Vagina (tissue), 2 donors: ENCODE measurements around the gene SERPINF2. TPM values are rescaled to one million over a fixed set of nuclear protein-coding genes. Genes with fewer than 3 reads are reported as not detected.

ENCODE experiments used
- DNase-seq, 2 donors: peaks; one replicate each; pipeline ENCODE4 v3.0.0-alpha.2; 2017; ENCODE audit errors: extremely low spot score in 2 of 2
- H3K27ac ChIP-seq: fragments of 200-600 bp; sonication (generic); one replicate; pipeline ENCODE4 v1.5.1; 2019
- H3K27me3 ChIP-seq: fragments of 200-600 bp; sonication (generic); one replicate; pipeline ENCODE4 v1.5.1; 2019
- H3K36me3 ChIP-seq, 2 donors: fragments of 200-600 bp; sonication (generic); one replicate each; pipeline ENCODE4 v1.5.1; 2017 to 2019
- H3K4me1 ChIP-seq: fragments of 200-600 bp; sonication (generic); one replicate; pipeline ENCODE4 v1.5.1; 2019
- H3K4me3 ChIP-seq, 2 donors: fragments of 200-600 bp; sonication (generic); 1 replicate in 1 of 2; 2 replicates in 1 of 2; pipeline ENCODE4 v1.5.1; 2016 to 2019
- H3K9me3 ChIP-seq: fragments of 200-600 bp; sonication (generic); one replicate; pipeline ENCODE4 v1.5.1; 2019
- POLR2A ChIP-seq, 2 donors: fragments of 450-650 bp; IDR thresholded peaks; one replicate each; pipeline ENCODE4 v1.6.1; 2017; ENCODE audit warnings: antibody characterized with exemption in 2 of 2, mild to moderate bottlenecking in 2 of 2, moderate library complexity in 2 of 2
- POLR2AphosphoS5 ChIP-seq, 2 donors: sonication (generic); formaldehyde crosslinking; IDR thresholded peaks; one replicate each; pipeline ENCODE4 v1.9.0; 2017; ENCODE audit warnings: antibody characterized with exemption in 2 of 2, mild to moderate bottlenecking in 2 of 2, low read depth in 1 of 2; ENCODE audit not compliant: insufficient read depth in 1 of 2
- intact Hi-C: fragments of 100-400 bp; cut with DNase I; formaldehyde crosslinking; loops from one replicate; pipeline ENCODE4 v1.15.1; 2023
- total RNA-seq: library from RNA; depleted of rRNA; stranded (reverse); fragments of >200 nt; gene quantifications from one replicate; pipeline ENCODE4 v1.2.3, GENCODE V29; 2016
- TF ChIP-seq, protein P1 (sequence below), 3 experiments: fragments of 450-650 bp in 2 of 3; fragments of 200-600 bp in 1 of 3; sonication (generic) in 1 of 3; IDR thresholded peaks; one replicate each; pipeline ENCODE4 v1.5.1; 2017 to 2019; ENCODE audit warnings: antibody characterized with exemption in 3 of 3, mild to moderate bottlenecking in 2 of 3, moderate library complexity in 2 of 3

The SERPINF2 gene
- total RNA-seq, 1 donor from 2014 or later = 23.8 TPM

DNA sequence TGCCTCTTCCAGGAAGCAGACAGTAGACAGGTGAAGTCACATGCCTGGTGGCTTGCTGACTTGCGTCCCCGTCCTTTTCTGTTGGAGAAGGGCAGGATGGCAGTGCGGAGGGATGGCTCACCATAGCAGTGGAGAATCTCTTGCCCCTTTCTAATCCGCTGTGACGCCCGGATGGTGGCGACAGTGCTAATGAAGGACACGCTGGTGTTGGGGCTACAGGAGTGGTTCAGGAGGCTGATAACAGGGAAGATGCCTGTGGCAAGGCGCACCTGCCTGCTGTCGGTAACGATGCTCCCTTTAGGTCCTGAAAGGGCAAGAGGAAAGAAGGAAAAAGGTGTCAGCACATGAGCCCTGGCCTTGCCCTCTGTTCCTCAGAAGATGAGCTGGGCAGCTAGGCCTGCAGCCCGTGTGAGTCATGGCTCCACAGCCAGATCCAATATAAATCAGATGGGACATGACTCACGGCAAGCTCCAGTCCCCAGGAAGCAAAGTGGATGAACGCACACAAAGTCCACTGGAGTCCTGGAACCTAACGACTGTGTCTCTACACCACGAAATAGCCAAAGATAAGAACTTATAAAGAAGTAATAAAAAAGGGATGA is 44.7 kb downstream of the SERPINF2 start:
- Histone ChIP-seq H3K4me3 (no peak overlapping the region), H3K27ac (peak overlapping the region; percentile 85), H3K27me3 (no peaks in the 10 kb centered on the region), H3K9me3 (no peaks in the 10 kb centered on the region), H3K4me1 (peaks cover 46% of the 10 kb centered on the region), H3K36me3 (no peaks in the 10 kb centered on the region)
- intact Hi-C loops = loop anchor here (5.0 kb wide), 1 partner anchor 120 kb away; no protein-coding TSS in a partner anchor
- TF ChIP-seq, protein P1, sequence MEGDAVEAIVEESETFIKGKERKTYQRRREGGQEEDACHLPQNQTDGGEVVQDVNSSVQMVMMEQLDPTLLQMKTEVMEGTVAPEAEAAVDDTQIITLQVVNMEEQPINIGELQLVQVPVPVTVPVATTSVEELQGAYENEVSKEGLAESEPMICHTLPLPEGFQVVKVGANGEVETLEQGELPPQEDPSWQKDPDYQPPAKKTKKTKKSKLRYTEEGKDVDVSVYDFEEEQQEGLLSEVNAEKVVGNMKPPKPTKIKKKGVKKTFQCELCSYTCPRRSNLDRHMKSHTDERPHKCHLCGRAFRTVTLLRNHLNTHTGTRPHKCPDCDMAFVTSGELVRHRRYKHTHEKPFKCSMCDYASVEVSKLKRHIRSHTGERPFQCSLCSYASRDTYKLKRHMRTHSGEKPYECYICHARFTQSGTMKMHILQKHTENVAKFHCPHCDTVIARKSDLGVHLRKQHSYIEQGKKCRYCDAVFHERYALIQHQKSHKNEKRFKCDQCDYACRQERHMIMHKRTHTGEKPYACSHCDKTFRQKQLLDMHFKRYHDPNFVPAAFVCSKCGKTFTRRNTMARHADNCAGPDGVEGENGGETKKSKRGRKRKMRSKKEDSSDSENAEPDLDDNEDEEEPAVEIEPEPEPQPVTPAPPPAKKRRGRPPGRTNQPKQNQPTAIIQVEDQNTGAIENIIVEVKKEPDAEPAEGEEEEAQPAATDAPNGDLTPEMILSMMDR (IDR thresholded peaks at IDR 0.05) = no peak
- peak; percentile 72 to 89 for TF ChIP-seq POLR2AphosphoS5 (IDR thresholded peaks at IDR 0.05; ENCODE audit: insufficient read depth in 1 of 2, low read depth in 1 of 2)
- no peak for TF ChIP-seq POLR2A (IDR thresholded peaks at IDR 0.05)
- DNase-seq = no peak

DNA sequence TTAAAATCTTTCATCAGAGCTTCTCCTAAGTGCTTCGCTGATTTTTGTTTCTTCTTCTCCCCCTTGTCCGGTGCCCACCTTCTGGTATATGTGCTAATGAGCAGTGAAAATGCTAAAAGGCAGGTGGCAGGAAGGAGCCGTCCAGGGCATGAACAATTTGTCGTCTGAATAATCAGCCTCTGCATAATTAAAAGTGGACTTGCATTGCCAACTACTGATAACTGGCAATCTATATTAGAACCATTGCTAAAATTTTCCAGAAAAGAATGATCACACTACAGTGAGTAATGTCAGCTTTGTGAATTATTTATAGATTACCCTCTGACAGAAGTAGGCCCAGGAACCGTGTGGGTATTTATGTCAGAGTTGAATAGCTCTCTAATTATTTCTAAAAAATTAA is 47.3 kb downstream of the SERPINF2 start:
- TF ChIP-seq POLR2A (IDR thresholded peaks at IDR 0.05) = no peak
- TF ChIP-seq POLR2AphosphoS5 (IDR thresholded peaks at IDR 0.05; ENCODE audit: insufficient read depth in 1 of 2, low read depth in 1 of 2) = no peak
- TF ChIP-seq, protein P1 (IDR thresholded peaks at IDR 0.05) = no peak
- Histone ChIP-seq H3K27me3 (no peaks in the 10 kb centered on the region), H3K4me1 (peaks cover 26% of the 10 kb centered on the region), H3K9me3 (no peaks in the 10 kb centered on the region), H3K4me3 (no peak overlapping the region), H3K27ac (no peak overlapping the region), H3K36me3 (no peaks in the 10 kb centered on the region)
- no peak for DNase-seq
- intact Hi-C loops = loop anchor here (5.0 kb wide), 1 partner anchor 123 kb away; no protein-coding TSS in a partner anchor

DNA sequence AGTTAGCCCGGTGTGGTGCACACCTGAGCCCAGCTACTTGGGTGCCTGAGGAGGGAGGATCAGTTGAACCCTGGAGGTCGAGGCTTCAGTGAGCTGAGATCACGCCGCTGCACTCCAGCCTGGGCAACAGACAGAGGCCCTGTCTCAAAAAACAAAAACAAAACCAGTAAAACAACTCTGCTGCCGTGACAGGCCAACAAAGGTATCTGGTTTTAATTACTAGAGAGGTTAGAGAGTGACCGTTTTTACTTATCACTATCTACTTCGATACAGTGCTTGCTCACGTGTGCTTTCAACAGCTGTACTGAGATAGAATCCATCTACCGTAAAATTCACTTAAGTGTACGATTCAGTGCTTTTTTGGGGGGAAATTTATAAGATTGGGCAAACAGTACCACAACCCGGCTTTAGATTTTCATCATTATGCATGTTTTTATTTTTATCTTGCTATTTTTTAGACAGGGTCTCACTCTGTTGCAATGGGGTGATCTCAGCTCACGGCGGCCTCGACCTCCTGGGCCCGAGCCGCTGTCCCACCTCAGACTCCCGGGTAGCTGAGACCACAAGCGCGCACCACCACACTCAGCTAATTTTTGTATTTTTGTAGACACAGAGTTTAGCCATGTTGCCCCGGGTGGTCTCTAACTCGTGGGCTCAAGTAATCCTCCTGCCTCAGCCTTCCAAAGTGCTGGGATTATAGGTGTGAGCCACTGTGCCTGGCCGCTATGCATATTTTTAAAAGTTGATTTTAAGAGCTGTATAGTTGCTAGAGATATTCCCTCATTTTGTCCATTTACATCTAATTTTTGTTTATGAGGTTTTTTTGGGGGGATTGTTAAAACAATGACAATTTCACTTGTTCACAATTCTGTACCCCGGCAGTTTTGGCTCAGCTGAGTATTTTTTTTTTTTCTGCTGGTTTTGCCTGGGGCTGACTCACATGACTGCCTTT is 50.1 kb downstream of the SERPINF2 start:
- TF ChIP-seq, protein P1 (IDR thresholded peaks at IDR 0.05) = no peak
- TF ChIP-seq POLR2A (IDR thresholded peaks at IDR 0.05) (no peak), POLR2AphosphoS5 (IDR thresholded peaks at IDR 0.05; ENCODE audit: insufficient read depth in 1 of 2, low read depth in 1 of 2) (no peak)
- Histone ChIP-seq H3K4me1 (peaks cover 5% of the 10 kb centered on the region), H3K27ac (peak overlapping the region; percentile 57), H3K4me3 (no peak overlapping the region), H3K27me3 (no peaks in the 10 kb centered on the region), H3K9me3 (no peaks in the 10 kb centered on the region), H3K36me3 (no peaks in the 10 kb centered on the region)
- DNase-seq = no peak
- intact Hi-C loops = no loop called here

DNA sequence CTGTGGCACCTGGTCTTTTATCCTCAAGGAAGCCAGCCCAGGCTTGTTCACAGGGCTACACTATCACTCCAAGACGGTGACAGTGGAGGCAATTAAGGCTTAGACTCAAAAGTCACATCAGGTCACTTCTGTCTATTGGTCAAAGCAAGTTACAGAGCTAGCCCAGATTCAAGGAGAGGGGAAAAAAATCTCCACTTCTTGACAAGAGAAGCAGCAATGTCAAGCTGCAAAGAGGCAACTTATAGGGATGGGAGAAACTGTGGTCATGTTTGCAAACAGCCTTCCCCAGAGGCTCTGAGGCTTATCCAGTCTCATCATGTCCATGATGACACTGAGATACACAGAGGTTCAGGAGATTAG is 50.8 kb downstream of the SERPINF2 start:
- peak in 1 of 2 donors; percentile 73 for TF ChIP-seq POLR2AphosphoS5 (IDR thresholded peaks at IDR 0.05; ENCODE audit: insufficient read depth in 1 of 2, low read depth in 1 of 2)
- TF ChIP-seq, protein P1 (IDR thresholded peaks at IDR 0.05) = no peak
- H3K4me3 ChIP-seq = no peak overlapping the region
- peak overlapping the region; percentile 57 for H3K27ac ChIP-seq
- H3K36me3 ChIP-seq = no peaks in the 10 kb centered on the region
- no peaks in the 10 kb centered on the region for H3K9me3 ChIP-seq
- H3K27me3 ChIP-seq = no peaks in the 10 kb centered on the region
- DNase-seq = no peak
- intact Hi-C loops = no loop called here
- H3K4me1 ChIP-seq = no peaks in the 10 kb centered on the region
